NCI-H1930 (cell line): Measurements from ENCODE around the gene PRKCA.
"Not testable (repeated sequence)": the region's sequence is repeated elsewhere in the genome, so short reads cannot be mapped to it uniquely, and the experiment has no call there.

ENCODE experiments used
- DNase-seq, 2 experiments: peaks; one replicate each; lab custom pipeline; 2025; lab: John Stamatoyannopoulos, UW

The PRKCA gene

GRCh38 chr17:66684731-66685130 is 382.3 kb downstream of the PRKCA start:
- DNase-seq: no peak

GRCh38 chr17:66686601-66687000 is 384.2 kb downstream of the PRKCA start:
- DNase-seq: no peak

GRCh38 chr17:66687570-66688284 is 385.3 kb downstream of the PRKCA start:
- no peak for DNase-seq

GRCh38 chr17:66689221-66689620 is 386.8 kb downstream of the PRKCA start:
- no peak for DNase-seq

- no peak for DNase-seq
These were observed 387.8 kb downstream of the PRKCA start for GRCh38 chr17:66690166-66690565.

- no peak for DNase-seq
These were observed 389.4 kb downstream of the PRKCA start for GRCh38 chr17:66691644-66692420.

- DNase-seq: no peak
These were observed 389.9 kb downstream of the PRKCA start for GRCh38 chr17:66692421-66692690.

GRCh38 chr17:66695098-66695497 is 392.7 kb downstream of the PRKCA start:
- no peak for DNase-seq

- no peak for DNase-seq
These were observed 395.9 kb downstream of the PRKCA start for GRCh38 chr17:66698270-66698669.

GRCh38 chr17:66701462-66701861 is 399.0 kb downstream of the PRKCA start:
- DNase-seq: no peak

GRCh38 chr17:66702106-66702936 is 399.9 kb downstream of the PRKCA start:
- no peak for DNase-seq

- DNase-seq: no peak
These were observed 402.6 kb downstream of the PRKCA start for GRCh38 chr17:66704858-66705520.

GRCh38 chr17:66706851-66707450 is 404.5 kb downstream of the PRKCA start:
- no peak for DNase-seq

GRCh38 chr17:66711401-66711800 is 409.0 kb downstream of the PRKCA start:
- no peak for DNase-seq

GRCh38 chr17:66711881-66712321 is 409.5 kb downstream of the PRKCA start:
- no peak for DNase-seq

- DNase-seq: no peak
These were observed 410.0 kb downstream of the PRKCA start for GRCh38 chr17:66712453-66712852.

- not testable (repeated sequence) for DNase-seq
These were observed 410.7 kb downstream of the PRKCA start for GRCh38 chr17:66713021-66713532.

- no peak for DNase-seq
These were observed 411.2 kb downstream of the PRKCA start for GRCh38 chr17:66713533-66714042.

- no peak for DNase-seq
These were observed 411.9 kb downstream of the PRKCA start for GRCh38 chr17:66714046-66715023.

- no peak for DNase-seq
These were observed 412.8 kb downstream of the PRKCA start for GRCh38 chr17:66715076-66715675.
